ENCODE results near the gene RNASE13. TPM values are rescaled to one million over a fixed set of nuclear protein-coding genes. Genes with fewer than 3 reads are reported as not detected.
A peak's percentile ranks its signal among the peaks of the same experiment; 100 is the strongest.
"Not testable (repeated sequence)": the region's sequence is repeated elsewhere in the genome, so short reads cannot be mapped to it uniquely, and the experiment has no call there.

RNASE13 gene
- total RNA-seq, 4 donors from 2014 or later = not detected

DNA sequence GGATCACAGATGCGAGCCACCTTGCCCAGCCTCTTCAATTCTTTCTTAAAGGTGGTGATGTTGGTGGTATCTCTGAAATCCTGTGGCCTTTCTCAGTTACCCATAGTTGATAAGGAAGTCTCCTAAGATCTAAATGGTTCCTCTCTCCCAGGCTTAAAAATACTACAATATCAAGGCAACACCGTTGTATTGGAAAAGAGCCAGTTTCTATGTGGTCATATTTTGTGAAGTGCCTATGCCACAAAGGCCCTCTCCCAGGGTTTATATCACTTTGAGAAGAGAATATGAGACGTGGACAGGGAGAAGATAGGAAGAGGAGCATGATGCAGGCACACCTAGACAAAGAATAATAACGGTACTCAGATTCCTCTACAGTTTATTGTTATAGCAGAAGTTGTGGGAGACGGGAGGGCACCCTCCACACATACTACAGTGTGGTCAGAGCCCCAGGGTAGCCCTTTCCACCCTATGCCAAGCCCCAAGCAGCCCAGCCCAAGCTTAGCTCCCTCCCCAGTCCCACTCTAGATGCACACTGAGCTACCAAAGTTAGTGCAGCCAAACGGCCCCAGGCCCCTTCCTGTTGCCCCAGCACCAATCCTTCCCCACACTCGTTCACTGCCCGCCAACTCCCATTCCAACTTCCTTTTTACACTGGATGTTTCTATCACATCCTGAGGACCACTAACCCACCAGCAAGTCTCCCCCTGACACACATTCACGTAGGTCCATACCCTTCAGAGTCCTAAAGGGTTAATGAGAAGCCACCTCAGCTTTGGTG is 18.0 kb downstream of the RNASE13 start:
- 40% methylated on average over 9 of the region's 9 CpGs for WGBS
- H3K27ac ChIP-seq (replicated peaks in 1 of 4) = peak overlapping the region in 1 of 4 donors; percentile 12
- intact Hi-C loops (cut with DNase I) = loop anchor here (5.0 kb wide), 1 partner anchor 76 kb away; no protein-coding TSS in a partner anchor
- no peak for DNase-seq (ENCODE audit: extremely low spot score)
- no peaks in the 10 kb centered on the region for H3K9me3 ChIP-seq
- no peak for TF ChIP-seq CTCF (IDR thresholded peaks at IDR 0.05)
- no peak for TF ChIP-seq POLR2A (IDR thresholded peaks at IDR 0.05; ENCODE audit: low read depth)
- TF ChIP-seq EP300 (IDR thresholded peaks at IDR 0.05) = no peak
- H3K4me3 ChIP-seq = no peak overlapping the region
- peaks cover 0 to 41% (median 15%) of the 10 kb centered on the region in 4 donors for H3K4me1 ChIP-seq
- no peaks in the 10 kb centered on the region for H3K27me3 ChIP-seq
- peaks cover 23 to 57% (median 53%) of the 10 kb centered on the region in 4 donors for H3K36me3 ChIP-seq

GRCh38 chr14:21015312-21015711 is 19.3 kb downstream of the RNASE13 start:
- Histone ChIP-seq H3K4me3 (no peak overlapping the region), H3K36me3 (peaks cover 19 to 44% (median 41%) of the 10 kb centered on the region in 4 donors), H3K27ac (replicated peaks in 1 of 4) (peak overlapping the region in 1 of 4 donors; percentile 15), H3K9me3 (no peaks in the 10 kb centered on the region), H3K27me3 (no peaks in the 10 kb centered on the region), H3K4me1 (peaks cover 0 to 33% (median 15%) of the 10 kb centered on the region in 4 donors)
- DNase-seq (ENCODE audit: extremely low spot score) = no peak
- WGBS = 72% methylated on average over 6 of the region's 6 CpGs
- TF ChIP-seq POLR2AphosphoS5 (IDR thresholded peaks at IDR 0.05) (no peak), CTCF (IDR thresholded peaks at IDR 0.05) (no peak), EP300 (IDR thresholded peaks at IDR 0.05) (no peak), POLR2A (IDR thresholded peaks at IDR 0.05; ENCODE audit: low read depth) (no peak)
- intact Hi-C loops (cut with DNase I) = loop anchor here (5.0 kb wide), 1 partner anchor 77 kb away; no protein-coding TSS in a partner anchor

GRCh38 chr14:21014761-21015190 is 19.8 kb downstream of the RNASE13 start:
- WGBS = 2% methylated on average over 4 of the region's 4 CpGs
- Histone ChIP-seq H3K27me3 (no peaks in the 10 kb centered on the region), H3K4me1 (peaks cover 0 to 28% (median 15%) of the 10 kb centered on the region in 4 donors), H3K36me3 (peaks cover 14 to 39% (median 35%) of the 10 kb centered on the region in 4 donors), H3K27ac (replicated peaks in 1 of 4) (peak overlapping the region in 1 of 4 donors; percentile 15), H3K4me3 (no peak overlapping the region), H3K9me3 (no peaks in the 10 kb centered on the region)
- TF ChIP-seq EP300 (IDR thresholded peaks at IDR 0.05) (no peak), POLR2AphosphoS5 (IDR thresholded peaks at IDR 0.05) (peak; percentile 70 to 71), POLR2A (IDR thresholded peaks at IDR 0.05; ENCODE audit: low read depth) (no peak), CTCF (IDR thresholded peaks at IDR 0.05) (peak; percentile 90 to 92 (median 91))
- intact Hi-C loops (cut with DNase I) = loop anchor here (1.0 to 5.0 kb wide), 2 partner anchors 26 to 78 kb away; no protein-coding TSS in a partner anchor
- peak; percentile 95 for DNase-seq (ENCODE audit: extremely low spot score)

DNA sequence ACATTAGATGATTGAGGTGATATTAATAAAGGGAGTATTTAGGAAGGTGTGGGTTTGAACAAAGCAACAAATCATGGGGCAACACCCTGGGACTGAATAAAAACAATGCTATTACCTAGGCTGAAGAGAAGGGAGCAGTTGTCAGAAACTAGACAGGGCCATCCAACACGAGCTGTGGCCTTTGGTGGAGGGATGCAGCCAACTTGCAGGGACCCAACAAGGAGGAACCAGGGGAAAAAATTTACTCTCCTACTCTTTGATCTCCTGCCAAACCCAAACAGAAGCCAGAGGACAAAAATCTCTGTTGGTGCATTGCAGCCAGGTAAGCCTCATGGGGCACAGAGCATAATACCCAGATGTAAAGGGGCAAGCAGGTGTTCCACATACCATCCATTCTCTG is 23.5 kb downstream of the RNASE13 start:
- H3K9me3 ChIP-seq = no peaks in the 10 kb centered on the region
- DNase-seq (ENCODE audit: extremely low spot score) = no peak
- H3K36me3 ChIP-seq = peaks cover 0 to 3% (median 0%) of the 10 kb centered on the region in 4 donors
- H3K27me3 ChIP-seq = no peaks in the 10 kb centered on the region
- H3K27ac ChIP-seq (replicated peaks in 1 of 4) = no peak overlapping the region
- no peak for TF ChIP-seq POLR2AphosphoS5 (IDR thresholded peaks at IDR 0.05)
- no peak for TF ChIP-seq EP300 (IDR thresholded peaks at IDR 0.05)
- TF ChIP-seq CTCF (IDR thresholded peaks at IDR 0.05) = no peak
- no peak overlapping the region for H3K4me3 ChIP-seq
- WGBS = 89% methylated on average over 1 of the region's 1 CpG
- peaks cover 0 to 8% (median 6%) of the 10 kb centered on the region in 4 donors for H3K4me1 ChIP-seq
- intact Hi-C loops (cut with DNase I) = no loop called here

DNA sequence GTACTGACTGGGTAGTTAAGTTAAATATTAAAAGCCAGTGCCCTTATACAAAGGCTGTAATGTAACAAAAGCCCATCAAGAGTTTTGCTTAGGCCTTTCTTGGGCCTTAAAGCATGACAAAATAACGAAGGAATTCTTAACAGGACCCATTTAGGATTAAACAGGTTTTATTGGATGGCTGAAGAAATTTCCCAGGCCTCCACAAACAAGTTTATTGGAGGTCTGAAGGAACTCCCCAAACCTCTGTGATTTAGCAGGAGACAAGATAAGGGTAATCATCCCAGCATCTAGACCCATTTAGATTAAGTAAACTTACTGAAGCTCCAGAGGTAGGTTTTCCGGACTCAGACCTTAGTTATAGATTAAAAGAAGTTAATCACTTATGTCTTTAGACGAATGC is 24.9 kb downstream of the RNASE13 start:
- H3K9me3 ChIP-seq; H3K27me3 ChIP-seq; intact Hi-C loops (cut with DNase I); DNase-seq (ENCODE audit: extremely low spot score); H3K4me1 ChIP-seq; H3K36me3 ChIP-seq; H3K27ac ChIP-seq (replicated peaks in 1 of 4); H3K4me3 ChIP-seq: not testable (repeated sequence)
- 90% methylated on average over 3 of the region's 3 CpGs for WGBS

Measured in esophagus muscularis mucosa (tissue), 4 donors.